Bone marrow (tissue), 2 donors: ENCODE data around the gene PPP4C.
A peak's percentile ranks its signal among the peaks of the same experiment; 100 is the strongest.

Experiments
- DNase-seq, 2 donors: peaks; one replicate each; lab custom pipeline; 2025; lab: John Stamatoyannopoulos, UW

Gene PPP4C

GRCh38 chr16:30082545-30083090 is 6.8 kb downstream of the PPP4C start:
- DNase-seq = no peak

- DNase-seq = no peak
These were observed 7.6 kb downstream of the PPP4C start for GRCh38 chr16:30083216-30084055.

GRCh38 chr16:30084096-30084815 is 8.5 kb downstream of the PPP4C start:
- DNase-seq = no peak

GRCh38 chr16:30084816-30085159 is 9.0 kb downstream of the PPP4C start:
- no peak for DNase-seq

- no peak for DNase-seq
These were observed 9.5 kb downstream of the PPP4C start for GRCh38 chr16:30085247-30085646.

- DNase-seq = no peak
These were observed 10.0 kb downstream of the PPP4C start for GRCh38 chr16:30085820-30086219.

GRCh38 chr16:30086291-30087140 is 10.7 kb downstream of the PPP4C start:
- no peak for DNase-seq

- peak; percentile 25 to 77 for DNase-seq
These were observed 11.5 kb downstream of the PPP4C start for GRCh38 chr16:30087181-30087898.

- no peak for DNase-seq
These were observed 12.5 kb downstream of the PPP4C start for GRCh38 chr16:30088237-30088831.

GRCh38 chr16:30088832-30089624 is 13.2 kb downstream of the PPP4C start:
- DNase-seq = no peak

- no peak for DNase-seq
These were observed 15.0 kb downstream of the PPP4C start for GRCh38 chr16:30090610-30091331.

- DNase-seq = peak; percentile 77 to 80
These were observed 15.9 kb downstream of the PPP4C start, which contains the start of gene TBX6 for GRCh38 chr16:30091474-30092372. Gene TBX6 (minus strand): TSS chr16:30091924. CDS start chr16:30091193, 731 bp downstream.

- DNase-seq = peak; percentile 69 to 94
These were observed 16.7 kb downstream of the PPP4C start for GRCh38 chr16:30092373-30093010.

- no peak for DNase-seq
These were observed 18.9 kb downstream of the PPP4C start for GRCh38 chr16:30094541-30095165.

- no peak for DNase-seq
These were observed 19.6 kb downstream of the PPP4C start for GRCh38 chr16:30095166-30096078.
